ENCODE data around the gene CPA3.

GRCh38 chr3:148873977-148874376, 8.9 kb downstream of the CPA3 start:
- TF ChIP-seq, protein P1, sequence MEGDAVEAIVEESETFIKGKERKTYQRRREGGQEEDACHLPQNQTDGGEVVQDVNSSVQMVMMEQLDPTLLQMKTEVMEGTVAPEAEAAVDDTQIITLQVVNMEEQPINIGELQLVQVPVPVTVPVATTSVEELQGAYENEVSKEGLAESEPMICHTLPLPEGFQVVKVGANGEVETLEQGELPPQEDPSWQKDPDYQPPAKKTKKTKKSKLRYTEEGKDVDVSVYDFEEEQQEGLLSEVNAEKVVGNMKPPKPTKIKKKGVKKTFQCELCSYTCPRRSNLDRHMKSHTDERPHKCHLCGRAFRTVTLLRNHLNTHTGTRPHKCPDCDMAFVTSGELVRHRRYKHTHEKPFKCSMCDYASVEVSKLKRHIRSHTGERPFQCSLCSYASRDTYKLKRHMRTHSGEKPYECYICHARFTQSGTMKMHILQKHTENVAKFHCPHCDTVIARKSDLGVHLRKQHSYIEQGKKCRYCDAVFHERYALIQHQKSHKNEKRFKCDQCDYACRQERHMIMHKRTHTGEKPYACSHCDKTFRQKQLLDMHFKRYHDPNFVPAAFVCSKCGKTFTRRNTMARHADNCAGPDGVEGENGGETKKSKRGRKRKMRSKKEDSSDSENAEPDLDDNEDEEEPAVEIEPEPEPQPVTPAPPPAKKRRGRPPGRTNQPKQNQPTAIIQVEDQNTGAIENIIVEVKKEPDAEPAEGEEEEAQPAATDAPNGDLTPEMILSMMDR (IDR thresholded peaks at IDR 0.05; ENCODE audit: insufficient read depth, low read depth, low read length) = no peak
- no peak for TF ChIP-seq EZH2 (IDR thresholded peaks at IDR 0.05; ENCODE audit: insufficient read depth, low read length)

Measured in astrocyte (in vitro differentiated cells and primary cell).